GM12891 (cell line): ENCODE measurements around the gene NUP58.

Source experiments
- DNase-seq: peaks from one replicate; pipeline ENCODE4 v3.0.0; 2011; ENCODE audit warnings: low spot score; ENCODE audit not compliant: insufficient read length
- FAIRE-seq: peaks from 2 replicates; lab custom pipeline; 2011; peaks lifted over from hg19 to GRCh38; lab: Jason Lieb, UNC
- PAX5 ChIP-seq: IDR thresholded peaks from 2 replicates; pipeline ENCODE4 v1.6.1; 2011; ENCODE audit warnings: low read length, moderate library complexity, mild to moderate bottlenecking; ENCODE audit not compliant: insufficient read depth, severe bottlenecking
- POLR2A ChIP-seq: IDR thresholded peaks from 2 replicates; pipeline ENCODE4 v1.6.1; 2011; ENCODE audit warnings: low read depth, low read length, control low read depth
- POLR2AphosphoS5 ChIP-seq: IDR thresholded peaks from 2 replicates; pipeline ENCODE4 v1.6.1; 2011; ENCODE audit warnings: low read depth, low read length, control low read depth
- POU2F2 ChIP-seq: IDR thresholded peaks from 2 replicates; pipeline ENCODE4 v1.6.1; 2011; ENCODE audit warnings: low read depth, mild to moderate bottlenecking, control low read depth, low read length, moderate library complexity
- SPI1 ChIP-seq: IDR thresholded peaks from 2 replicates; pipeline ENCODE4 v1.6.1; 2011; ENCODE audit warnings: low read depth, low read length, control low read depth
- TAF1 ChIP-seq: IDR thresholded peaks from 2 replicates; pipeline ENCODE4 v1.6.1; 2011; ENCODE audit warnings: low read depth, low read length, control low read depth

The NUP58 gene

DNA sequence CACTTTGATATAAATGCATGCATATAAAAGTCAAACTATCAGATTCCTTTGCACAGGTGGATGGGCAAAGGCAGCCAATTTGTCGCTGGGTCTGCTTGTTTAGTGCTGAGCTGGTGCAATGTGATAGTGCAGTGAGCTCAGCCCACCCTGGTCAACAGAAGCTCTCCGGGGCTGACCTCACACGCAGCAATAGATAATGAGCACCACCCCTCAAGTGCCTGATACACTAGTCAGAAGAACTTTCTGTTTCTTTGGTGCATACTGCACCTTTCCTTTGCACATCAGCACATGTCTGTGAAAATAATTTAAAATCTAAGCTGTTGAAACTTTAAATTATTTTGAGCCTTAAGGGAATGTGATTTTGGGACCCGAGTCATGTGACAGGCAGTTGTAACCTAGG, 90.5 kb downstream of the NUP58 start:
- DNase-seq, result no peak
- TF ChIP-seq POLR2AphosphoS5, result no peak
- no peak for TF ChIP-seq SPI1
- TF ChIP-seq TAF1, result no peak
- TF ChIP-seq PAX5, result no peak
- TF ChIP-seq POLR2A, result no peak
- no peak for TF ChIP-seq POU2F2
- FAIRE-seq, result no peak
